ENCODE measurements around the gene RET. TPM values are rescaled to one million over a fixed set of nuclear protein-coding genes. Genes with fewer than 3 reads are reported as not detected.

The RET gene
- total RNA-seq, 1 experiment from 2014 or later, result not detected

DNA sequence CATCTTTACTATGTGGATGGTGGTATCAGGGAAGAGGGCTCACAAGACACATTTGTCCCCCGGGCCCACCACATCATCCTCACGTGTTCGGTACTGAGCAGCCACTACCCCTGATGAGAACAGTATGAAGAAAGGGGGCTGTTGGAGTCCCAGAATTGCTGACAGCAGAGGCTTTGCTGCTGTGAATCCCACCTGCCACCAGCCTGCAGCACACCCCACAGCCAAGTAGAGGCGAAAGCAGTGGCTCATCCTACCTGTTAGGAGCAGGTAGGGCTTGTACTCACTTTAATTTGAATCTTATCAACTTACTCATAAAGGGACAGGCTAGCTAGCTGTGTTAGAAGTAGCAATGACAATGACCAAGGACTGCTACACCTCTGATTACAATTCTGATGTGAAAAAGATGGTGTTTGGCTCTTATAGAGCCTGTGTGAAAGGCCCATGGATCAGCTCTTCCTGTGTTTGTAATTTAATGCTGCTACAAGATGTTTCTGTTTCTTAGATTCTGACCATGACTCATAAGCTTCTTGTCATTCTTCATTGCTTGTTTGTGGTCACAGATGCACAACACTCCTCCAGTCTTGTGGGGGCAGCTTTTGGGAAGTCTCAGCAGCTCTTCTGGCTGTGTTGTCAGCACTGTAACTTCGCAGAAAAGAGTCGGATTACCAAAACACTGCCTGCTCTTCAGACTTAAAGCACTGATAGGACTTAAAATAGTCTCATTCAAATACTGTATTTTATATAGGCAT, 52.3 kb downstream of the RET start:
- H3K27me3 Mint-ChIP-seq (ENCODE audit: insufficient read depth, unreplicated experiment), result no peaks in the 10 kb centered on the region
- intact Hi-C loops (cut with micrococcal nuclease), result no loop called here

DNA sequence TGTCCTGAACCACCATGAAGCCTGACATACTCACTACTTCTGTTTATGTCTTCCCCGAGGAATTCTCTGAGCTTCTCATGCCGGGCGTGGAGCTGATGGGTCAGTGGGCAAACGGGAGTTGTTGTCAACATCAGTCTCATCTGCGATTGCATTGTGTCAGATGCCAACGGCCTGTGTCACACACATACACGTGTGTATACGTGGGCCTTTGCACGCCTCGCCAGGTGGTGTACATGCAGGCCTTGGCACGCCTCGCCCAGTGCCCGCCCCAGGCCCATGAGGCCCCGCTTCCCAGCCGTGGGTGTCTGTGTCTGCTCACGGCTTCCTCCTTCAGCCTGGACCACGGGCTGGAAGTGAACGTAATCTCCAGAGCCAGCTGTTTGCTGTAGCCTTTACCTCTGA, 53.9 kb downstream of the RET start:
- Mint-ChIP-seq H3K36me3 (ENCODE audit: insufficient read depth, unreplicated experiment) (no peaks in the 10 kb centered on the region), H3K9me3 (ENCODE audit: unreplicated experiment) (no peaks in the 10 kb centered on the region), H3K27ac (ENCODE audit: low read depth, unreplicated experiment) (no peak overlapping the region), H3K4me1 (ENCODE audit: insufficient read depth, unreplicated experiment) (peaks cover 21% of the 10 kb centered on the region), H3K4me3 (ENCODE audit: unreplicated experiment) (no peak overlapping the region), H3K27me3 (ENCODE audit: insufficient read depth, unreplicated experiment) (no peaks in the 10 kb centered on the region)
- TF ChIP-seq, protein P1, sequence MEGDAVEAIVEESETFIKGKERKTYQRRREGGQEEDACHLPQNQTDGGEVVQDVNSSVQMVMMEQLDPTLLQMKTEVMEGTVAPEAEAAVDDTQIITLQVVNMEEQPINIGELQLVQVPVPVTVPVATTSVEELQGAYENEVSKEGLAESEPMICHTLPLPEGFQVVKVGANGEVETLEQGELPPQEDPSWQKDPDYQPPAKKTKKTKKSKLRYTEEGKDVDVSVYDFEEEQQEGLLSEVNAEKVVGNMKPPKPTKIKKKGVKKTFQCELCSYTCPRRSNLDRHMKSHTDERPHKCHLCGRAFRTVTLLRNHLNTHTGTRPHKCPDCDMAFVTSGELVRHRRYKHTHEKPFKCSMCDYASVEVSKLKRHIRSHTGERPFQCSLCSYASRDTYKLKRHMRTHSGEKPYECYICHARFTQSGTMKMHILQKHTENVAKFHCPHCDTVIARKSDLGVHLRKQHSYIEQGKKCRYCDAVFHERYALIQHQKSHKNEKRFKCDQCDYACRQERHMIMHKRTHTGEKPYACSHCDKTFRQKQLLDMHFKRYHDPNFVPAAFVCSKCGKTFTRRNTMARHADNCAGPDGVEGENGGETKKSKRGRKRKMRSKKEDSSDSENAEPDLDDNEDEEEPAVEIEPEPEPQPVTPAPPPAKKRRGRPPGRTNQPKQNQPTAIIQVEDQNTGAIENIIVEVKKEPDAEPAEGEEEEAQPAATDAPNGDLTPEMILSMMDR (IDR thresholded peaks at IDR 0.05; ENCODE audit: unreplicated experiment), result no peak
- DNase-seq (ENCODE audit: unreplicated experiment), result no peak
- ChIA-PET CTCF (interaction anchor here (0.6 to 0.9 kb wide), 2 partner anchors 18 to 330 kb away, joined by 3 read pairs; no protein-coding TSS in a partner anchor), POLR2A (no interaction called here)
- no TSS peak for BruUV-seq (replicated peaks)
- intact Hi-C loops (cut with micrococcal nuclease), result no loop called here

More for the DNA sequence above, 52.3 kb downstream of the RET start:
- POLR2A ChIA-PET, result interaction anchor here (0.7 kb wide), 1 partner anchor 9 kb away, joined by 3 read pairs; the partner anchor contains the start of gene CSGALNACT2
- Mint-ChIP-seq H3K4me1 (ENCODE audit: insufficient read depth, unreplicated experiment) (peaks cover 15% of the 10 kb centered on the region), H3K36me3 (ENCODE audit: insufficient read depth, unreplicated experiment) (no peaks in the 10 kb centered on the region), H3K9me3 (ENCODE audit: unreplicated experiment) (no peaks in the 10 kb centered on the region), H3K27ac (ENCODE audit: low read depth, unreplicated experiment) (peak overlapping the region; percentile 83), H3K4me3 (ENCODE audit: unreplicated experiment) (no peak overlapping the region)
- CTCF ChIA-PET, result interaction anchor here (0.9 to 1.0 kb wide), 2 partner anchors 11 to 331 kb away, joined by 3 to 4 read pairs; no protein-coding TSS in a partner anchor
- BruUV-seq (replicated peaks), result no TSS peak
- TF ChIP-seq, protein P1 (IDR thresholded peaks at IDR 0.05; ENCODE audit: unreplicated experiment), result no peak
- DNase-seq (ENCODE audit: unreplicated experiment), result peak; percentile 78

DNA sequence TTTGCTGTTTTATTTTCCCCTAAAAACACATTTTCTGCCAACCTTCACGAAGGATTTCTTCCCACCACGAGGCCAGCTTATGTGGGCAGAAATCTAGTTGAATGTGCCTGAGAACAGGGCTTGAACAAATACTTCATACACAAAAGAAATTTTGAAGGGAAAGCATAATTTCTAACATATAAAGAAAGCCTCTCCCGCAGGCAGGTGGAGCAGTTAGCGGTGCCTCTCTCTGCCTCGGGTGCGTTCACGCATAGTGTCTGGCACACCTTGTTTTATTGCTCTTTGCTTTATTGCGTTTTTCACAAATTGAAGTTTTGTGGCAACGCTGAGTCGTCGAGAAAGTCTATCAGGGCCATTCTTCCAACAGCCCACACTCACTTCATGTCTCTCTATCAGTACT, 54.4 kb downstream of the RET start:
- Mint-ChIP-seq H3K4me3 (ENCODE audit: unreplicated experiment) (no peak overlapping the region), H3K36me3 (ENCODE audit: insufficient read depth, unreplicated experiment) (no peaks in the 10 kb centered on the region), H3K27ac (ENCODE audit: low read depth, unreplicated experiment) (no peak overlapping the region), H3K4me1 (ENCODE audit: insufficient read depth, unreplicated experiment) (peaks cover 25% of the 10 kb centered on the region), H3K9me3 (ENCODE audit: unreplicated experiment) (no peaks in the 10 kb centered on the region), H3K27me3 (ENCODE audit: insufficient read depth, unreplicated experiment) (no peaks in the 10 kb centered on the region)
- ChIA-PET POLR2A (no interaction called here), CTCF (no interaction called here)
- intact Hi-C loops (cut with micrococcal nuclease), result no loop called here
- BruUV-seq (replicated peaks), result no TSS peak
- DNase-seq (ENCODE audit: unreplicated experiment), result no peak
- TF ChIP-seq, protein P1 (IDR thresholded peaks at IDR 0.05; ENCODE audit: unreplicated experiment), result no peak

DNA sequence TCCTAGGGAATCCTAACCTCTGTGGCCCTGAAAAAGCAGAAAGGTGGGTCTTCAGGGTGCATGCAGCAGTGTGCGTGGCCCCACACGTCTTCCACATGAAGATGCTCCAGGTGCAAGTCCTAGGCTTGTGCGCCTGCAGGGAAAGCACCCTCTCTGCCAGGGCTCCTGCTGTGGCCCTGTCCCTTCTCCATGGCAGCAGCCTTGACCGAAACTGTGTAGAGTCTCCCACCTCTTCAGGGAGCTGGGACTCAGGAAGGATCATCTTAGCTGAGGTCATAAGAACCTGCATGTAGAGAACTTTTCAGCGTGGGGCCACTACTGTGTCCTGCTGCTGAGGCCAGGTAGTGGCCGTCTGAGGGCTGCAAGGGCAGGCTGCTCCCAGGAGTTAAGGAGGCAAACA, 55.0 kb downstream of the RET start:
- Mint-ChIP-seq H3K9me3 (ENCODE audit: unreplicated experiment) (no peaks in the 10 kb centered on the region), H3K27me3 (ENCODE audit: insufficient read depth, unreplicated experiment) (no peaks in the 10 kb centered on the region), H3K36me3 (ENCODE audit: insufficient read depth, unreplicated experiment) (no peaks in the 10 kb centered on the region), H3K4me3 (ENCODE audit: unreplicated experiment) (no peak overlapping the region), H3K27ac (ENCODE audit: low read depth, unreplicated experiment) (no peak overlapping the region), H3K4me1 (ENCODE audit: insufficient read depth, unreplicated experiment) (peaks cover 27% of the 10 kb centered on the region)
- no TSS peak for BruUV-seq (replicated peaks)
- intact Hi-C loops (cut with micrococcal nuclease), result no loop called here
- ChIA-PET POLR2A (no interaction called here), CTCF (no interaction called here)
- TF ChIP-seq, protein P1 (IDR thresholded peaks at IDR 0.05; ENCODE audit: unreplicated experiment), result no peak
- DNase-seq (ENCODE audit: unreplicated experiment), result no peak
